Superior temporal gyrus (tissue), 1 donor: ENCODE data around the gene ERGIC1.
A peak's percentile ranks its signal among the peaks of the same experiment; 100 is the strongest.
"Not testable (repeated sequence)": the region's sequence is repeated elsewhere in the genome, so short reads cannot be mapped to it uniquely, and the experiment has no call there.

Experiments
- DNase-seq: peaks from one replicate; pipeline ENCODE4 v3.0.0-alpha.2; 2016; ENCODE audit errors: extremely low spot score

The ERGIC1 gene

GRCh38 chr5:172800088-172800551 is 33.9 kb upstream of the ERGIC1 start:
- no peak for DNase-seq

- DNase-seq: no peak
Measured at GRCh38 chr5:172801179-172801671, 32.8 kb upstream of the ERGIC1 start.

- no peak for DNase-seq
Measured at GRCh38 chr5:172802112-172802511, 31.9 kb upstream of the ERGIC1 start.

- DNase-seq: no peak
Measured at GRCh38 chr5:172802567-172803176, 31.4 kb upstream of the ERGIC1 start.

GRCh38 chr5:172805018-172805683 is 28.9 kb upstream of the ERGIC1 start:
- no peak for DNase-seq

GRCh38 chr5:172805736-172806255 is 28.3 kb upstream of the ERGIC1 start:
- DNase-seq: no peak

GRCh38 chr5:172806897-172807672 is 27.0 kb upstream of the ERGIC1 start:
- no peak for DNase-seq

- no peak for DNase-seq
Measured at GRCh38 chr5:172807766-172808311, 26.2 kb upstream of the ERGIC1 start.

- DNase-seq: no peak
Measured at GRCh38 chr5:172809774-172810173, 24.3 kb upstream of the ERGIC1 start.

GRCh38 chr5:172810996-172811395 is 23.1 kb upstream of the ERGIC1 start:
- not testable (repeated sequence) for DNase-seq

- DNase-seq: no peak
Measured at GRCh38 chr5:172815631-172816030, 18.4 kb upstream of the ERGIC1 start.

GRCh38 chr5:172816925-172817562 is 17.0 kb upstream of the ERGIC1 start:
- peak; percentile 62 for DNase-seq

GRCh38 chr5:172817664-172818063 is 16.4 kb upstream of the ERGIC1 start:
- DNase-seq: no peak

GRCh38 chr5:172818081-172818480 is 16.0 kb upstream of the ERGIC1 start:
- DNase-seq: no peak

GRCh38 chr5:172819569-172819968 is 14.5 kb upstream of the ERGIC1 start:
- no peak for DNase-seq

- no peak for DNase-seq
Measured at GRCh38 chr5:172820046-172820767, 13.8 kb upstream of the ERGIC1 start.

GRCh38 chr5:172821340-172821985 is 12.6 kb upstream of the ERGIC1 start:
- DNase-seq: no peak

GRCh38 chr5:172823840-172824362 is 10.2 kb upstream of the ERGIC1 start:
- no peak for DNase-seq

- no peak for DNase-seq
Measured at GRCh38 chr5:172825610-172826204, 8.3 kb upstream of the ERGIC1 start.

- DNase-seq: no peak
Measured at GRCh38 chr5:172827841-172828240, 6.2 kb upstream of the ERGIC1 start.
